DOHH2 (cell line): ENCODE measurements around the gene KREMEN1.

Experiments used
- H3F3A ChIP-seq: fragments of 200-600 bp; sonication (generic), shearing (Covaris generic); 2 replicates; pipeline ENCODE4 v1.6.0; 2016; ENCODE audit warnings: antibody characterized with exemption, mild to moderate bottlenecking; ENCODE audit not compliant: control insufficient read depth, insufficient read depth
- H3K27ac ChIP-seq: fragments of 200-600 bp; sonication (generic); 2 replicates; pipeline ENCODE4 v1.5.1; 2014; ENCODE audit warnings: low read depth, mild to moderate bottlenecking, low read length, moderate library complexity
- H3K27me3 ChIP-seq: fragments of 200-600 bp; sonication (generic); 2 replicates; pipeline ENCODE4 v1.6.1; 2014; ENCODE audit warnings: mild to moderate bottlenecking, low read length, mixed read lengths; ENCODE audit not compliant: control insufficient read depth
- H3K36me3 ChIP-seq: fragments of 200-600 bp; sonication (generic); 2 replicates; pipeline ENCODE4 v1.6.1; 2014; ENCODE audit warnings: mild to moderate bottlenecking, low read length, moderate library complexity, mixed read lengths; ENCODE audit not compliant: control insufficient read depth
- H3K4me1 ChIP-seq: fragments of 200-600 bp; sonication (generic); 2 replicates; pipeline ENCODE4 v1.6.1; 2014; ENCODE audit warnings: mild to moderate bottlenecking, low read length, mixed read lengths; ENCODE audit not compliant: control insufficient read depth
- H3K4me2 ChIP-seq: fragments of 200-600 bp; sonication (generic); 2 replicates; pipeline ENCODE4 v1.6.0; 2014; ENCODE audit warnings: mild to moderate bottlenecking, low read length, moderate library complexity
- H3K4me3 ChIP-seq: fragments of 200-600 bp; sonication (generic); 2 replicates; pipeline ENCODE4 v1.5.1; 2014; ENCODE audit warnings: mild to moderate bottlenecking, low read length, mixed read lengths
- H3K79me2 ChIP-seq: fragments of 200-600 bp; sonication (generic); 2 replicates; pipeline ENCODE4 v1.6.1; 2014; ENCODE audit warnings: mild to moderate bottlenecking, low read length, mixed read lengths; ENCODE audit not compliant: control insufficient read depth
- H3K9me2 ChIP-seq: fragments of 200-600 bp; sonication (generic); replicated peaks from 2 replicates; pipeline ENCODE4 v1.6.1; 2014; ENCODE audit warnings: mild to moderate bottlenecking, low read length, mixed read lengths; ENCODE audit not compliant: control insufficient read depth
- H3K9me3 ChIP-seq: fragments of 200-600 bp; sonication (generic); 2 replicates; pipeline ENCODE4 v1.6.1; 2014; ENCODE audit warnings: antibody characterized with exemption, low read length, mixed read lengths; ENCODE audit not compliant: control insufficient read depth, insufficient read depth
- H4K20me1 ChIP-seq: fragments of 200-600 bp; sonication (generic); 2 replicates; pipeline ENCODE4 v1.6.0; 2014; ENCODE audit warnings: low read depth, mild to moderate bottlenecking, antibody characterized with exemption, low read length, moderate library complexity; ENCODE audit not compliant: control insufficient read depth, insufficient read depth
- CTCF ChIP-seq: fragments of 200-600 bp; sonication (generic); IDR thresholded peaks from one replicate; pipeline ENCODE4 v1.5.1; 2014; ENCODE audit warnings: antibody characterized with exemption, mild to moderate bottlenecking, low read depth, low read length; ENCODE audit not compliant: poor library complexity, severe bottlenecking
- EZH2phosphoT487 ChIP-seq: fragments of 200-600 bp; sonication (generic); IDR thresholded peaks from 2 replicates; pipeline ENCODE4 v1.6.1; 2017; ENCODE audit warnings: borderline replicate concordance, mild to moderate bottlenecking, antibody characterized with exemption, low read length, moderate library complexity, mixed read lengths

The KREMEN1 gene

GRCh38 chr22:29092243-29092642 lies 19.4 kb downstream of the KREMEN1 start:
- no peak overlapping the region for H3K4me3 ChIP-seq
- H4K20me1 ChIP-seq: no peaks in the 10 kb centered on the region
- no peaks in the 10 kb centered on the region for H3K9me3 ChIP-seq
- H3K4me2 ChIP-seq: no peak overlapping the region
- H3F3A ChIP-seq: no peaks in the 10 kb centered on the region
- H3K36me3 ChIP-seq: no peaks in the 10 kb centered on the region
- H3K79me2 ChIP-seq: no peaks in the 10 kb centered on the region
- H3K4me1 ChIP-seq: no peaks in the 10 kb centered on the region
- no peak for TF ChIP-seq EZH2phosphoT487
- no peak for TF ChIP-seq CTCF
- H3K27ac ChIP-seq: no peak overlapping the region
- no peaks in the 10 kb centered on the region for H3K9me2 ChIP-seq
- H3K27me3 ChIP-seq: peaks cover 29% of the 10 kb centered on the region

- H3K4me1 ChIP-seq: no peaks in the 10 kb centered on the region
These were observed 20.2 kb downstream of the KREMEN1 start for GRCh38 chr22:29093030-29093429.

GRCh38 chr22:29093501-29094300 lies 20.9 kb downstream of the KREMEN1 start:
- Histone ChIP-seq H3K27ac (no peak overlapping the region), H3K9me3 (no peaks in the 10 kb centered on the region), H4K20me1 (no peaks in the 10 kb centered on the region), H3K4me2 (no peak overlapping the region), H3K79me2 (no peaks in the 10 kb centered on the region), H3F3A (no peaks in the 10 kb centered on the region), H3K9me2 (no peaks in the 10 kb centered on the region), H3K27me3 (peaks cover 33% of the 10 kb centered on the region), H3K36me3 (no peaks in the 10 kb centered on the region), H3K4me1 (no peaks in the 10 kb centered on the region), H3K4me3 (no peak overlapping the region)
- TF ChIP-seq EZH2phosphoT487: no peak
- no peak for TF ChIP-seq CTCF

More at GRCh38 chr22:29093030-29093429, 20.2 kb downstream of the KREMEN1 start:
- Histone ChIP-seq H3K4me3 (no peak overlapping the region), H3K79me2 (no peaks in the 10 kb centered on the region), H3K36me3 (no peaks in the 10 kb centered on the region), H3F3A (no peaks in the 10 kb centered on the region), H3K9me2 (no peaks in the 10 kb centered on the region), H3K9me3 (no peaks in the 10 kb centered on the region), H3K4me2 (no peak overlapping the region), H3K27me3 (peaks cover 29% of the 10 kb centered on the region), H4K20me1 (no peaks in the 10 kb centered on the region), H3K27ac (no peak overlapping the region)
- TF ChIP-seq CTCF: no peak
- no peak for TF ChIP-seq EZH2phosphoT487
